Fibroblast of skin of left quadriceps (primary cell): ENCODE results near the gene TOB1.
"Not testable (repeated sequence)": the region's sequence is repeated elsewhere in the genome, so short reads cannot be mapped to it uniquely, and the experiment has no call there.

ENCODE experiments used
- DNase-seq, 2 experiments: peaks; one replicate each; pipeline ENCODE4 v3.0.0-alpha.2; 2013; ENCODE audit warnings: low read depth in 2 of 2

TOB1 gene

GRCh38 chr17:50868602-50869001 is 2.4 kb upstream of the TOB1 start:
- DNase-seq, result no peak

DNA sequence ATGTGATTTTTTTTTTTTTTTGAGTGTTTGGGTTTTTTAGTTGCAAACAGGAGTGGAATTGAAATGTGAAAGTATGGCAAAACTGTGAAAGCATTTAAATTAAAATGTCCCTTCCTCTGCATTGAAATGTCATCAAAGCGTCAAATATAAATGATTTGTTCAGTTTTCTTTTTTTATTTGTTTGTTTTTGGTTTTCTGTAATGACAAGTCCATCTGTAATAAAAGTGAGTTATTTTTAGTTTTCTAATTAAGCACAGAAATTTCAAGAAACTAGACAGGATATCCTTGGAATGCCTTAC is 1.9 kb upstream of the TOB1 start:
- DNase-seq, result no peak

- DNase-seq, result peak; percentile 64
Observed at GRCh38 chr17:50867363-50868139, 1.4 kb upstream of the TOB1 start.

- no peak for DNase-seq
Observed at GRCh38 chr17:50866950-50867362, 802 bp upstream of the TOB1 start.

- DNase-seq, result no peak
Observed at GRCh38 chr17:50865868-50866260, 290 bp downstream of the TOB1 start.

GRCh38 chr17:50865060-50865867 is 890 bp downstream of the TOB1 start:
- DNase-seq, result no peak

DNA sequence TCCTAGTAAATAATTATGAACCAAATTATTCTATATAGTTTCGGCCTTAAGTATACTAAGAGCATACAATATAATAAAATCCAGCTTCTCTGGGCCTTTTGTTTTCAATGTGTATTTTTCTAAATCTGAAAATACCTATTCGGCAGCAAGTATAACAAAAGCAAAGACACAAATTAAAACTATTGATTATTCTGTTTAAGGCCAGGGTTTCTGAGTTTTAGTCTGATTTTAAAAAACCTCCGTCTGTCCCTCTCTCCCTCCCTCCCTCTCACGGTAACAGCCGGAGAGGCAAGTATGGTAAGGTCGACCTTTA is 1.5 kb downstream of the TOB1 start:
- no peak for DNase-seq

- DNase-seq, result no peak
Observed at GRCh38 chr17:50863931-50864330, 2.2 kb downstream of the TOB1 start.

GRCh38 chr17:50863221-50863843 is 2.8 kb downstream of the TOB1 start:
- no peak for DNase-seq

GRCh38 chr17:50861822-50862528 is 4.2 kb downstream of the TOB1 start:
- DNase-seq, result no peak

DNA sequence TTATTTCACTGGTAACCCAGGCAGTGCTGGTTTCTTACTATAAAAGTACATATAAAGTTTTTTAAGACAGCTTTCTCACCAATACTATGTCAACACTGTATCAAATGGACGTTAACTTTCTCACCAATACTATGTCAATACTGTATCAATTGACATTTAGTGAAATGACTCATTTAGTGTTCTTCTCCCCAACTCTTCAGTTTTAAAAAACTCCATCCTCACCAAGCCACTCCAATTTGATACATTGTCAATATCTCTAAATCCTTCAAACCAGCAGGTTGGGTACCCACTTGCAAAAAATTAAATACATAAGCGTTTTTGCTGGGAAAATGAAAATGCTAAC is 4.8 kb downstream of the TOB1 start:
- DNase-seq, result no peak

DNA sequence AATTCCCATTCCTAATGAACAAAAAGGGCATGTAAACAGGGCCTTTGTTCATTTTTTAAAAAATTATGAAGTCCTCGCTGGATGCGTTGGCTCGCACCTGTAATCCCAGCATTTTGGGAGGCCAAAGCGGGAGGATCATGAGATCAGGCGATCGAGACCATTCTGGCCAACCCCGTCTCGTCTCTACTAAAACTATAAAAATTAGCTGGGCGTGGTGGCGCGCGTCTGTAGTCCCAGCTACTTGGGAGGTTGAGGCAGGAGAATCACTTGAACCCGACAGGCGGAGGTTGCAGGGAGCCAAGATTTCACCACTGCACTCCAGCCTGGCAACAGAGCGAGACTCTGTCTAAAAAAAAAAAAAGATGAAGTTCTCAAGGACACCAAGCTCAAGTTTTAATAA is 6.4 kb downstream of the TOB1 start:
- not testable (repeated sequence) for DNase-seq

DNA sequence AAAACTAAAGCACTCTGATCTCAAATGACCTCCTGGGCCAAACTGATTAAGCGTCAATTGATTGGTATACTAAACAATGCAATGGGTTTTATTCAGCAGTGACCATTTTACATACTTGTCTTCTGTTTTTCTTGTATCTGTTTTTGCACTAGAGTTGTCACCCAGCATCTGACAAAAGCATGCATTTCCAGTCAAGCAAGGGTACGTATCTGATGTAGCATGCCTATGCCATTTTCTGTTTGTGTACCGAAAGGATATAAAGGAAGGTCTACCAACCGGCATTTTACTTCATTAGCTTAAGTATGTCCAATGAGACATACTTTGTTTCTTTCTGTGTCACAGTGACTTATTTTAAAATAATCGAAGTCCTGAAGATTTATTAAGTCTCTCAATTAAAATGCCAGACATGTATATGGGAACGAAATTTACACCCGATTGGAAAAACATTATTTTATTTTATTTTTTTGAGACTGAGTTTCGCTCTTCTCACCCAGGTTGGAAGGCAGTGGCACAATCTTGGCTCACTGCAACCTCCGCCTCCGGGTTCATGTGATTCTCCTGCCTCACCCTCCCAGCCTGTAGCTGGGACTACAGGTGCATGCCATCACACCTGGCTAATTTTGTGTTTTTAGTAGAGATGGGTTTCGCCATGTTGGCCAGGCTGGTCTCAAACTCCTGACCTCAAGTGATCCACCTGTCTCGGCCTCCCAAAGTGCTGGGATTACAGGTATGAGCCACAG is 7.5 kb downstream of the TOB1 start:
- DNase-seq, result no peak

GRCh38 chr17:50856431-50856830 is 9.7 kb downstream of the TOB1 start:
- DNase-seq, result no peak

DNA sequence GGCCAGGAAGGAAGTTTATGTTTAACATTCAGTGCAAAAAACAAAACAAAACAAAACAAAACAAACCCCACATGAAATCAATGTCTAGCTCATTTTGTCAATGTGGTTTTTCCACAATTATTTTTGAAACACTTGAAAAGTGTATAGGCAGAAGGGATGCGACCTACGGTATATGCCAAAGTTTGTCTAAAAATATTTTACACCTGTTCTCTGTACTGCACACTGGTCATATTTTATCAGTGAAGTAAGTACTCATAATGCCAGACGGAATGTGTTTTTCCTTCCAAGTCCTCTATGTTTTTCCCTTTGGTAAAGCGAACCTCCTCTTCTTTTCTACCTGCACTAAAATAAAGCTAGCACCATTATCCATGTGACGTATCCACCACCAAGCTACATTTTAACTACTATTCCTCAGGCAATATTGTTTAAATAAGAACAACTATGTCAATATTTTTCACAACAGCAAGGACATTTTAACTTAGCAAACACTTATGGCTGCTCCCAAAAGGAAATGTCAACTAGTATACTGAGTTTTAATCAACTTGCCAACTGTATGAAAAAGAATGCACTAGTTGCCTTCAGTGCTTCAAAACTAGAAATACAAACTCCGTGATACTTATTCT is 10.3 kb downstream of the TOB1 start:
- DNase-seq, result no peak

GRCh38 chr17:50853781-50854180 is 12.4 kb downstream of the TOB1 start:
- DNase-seq, result no peak

DNA sequence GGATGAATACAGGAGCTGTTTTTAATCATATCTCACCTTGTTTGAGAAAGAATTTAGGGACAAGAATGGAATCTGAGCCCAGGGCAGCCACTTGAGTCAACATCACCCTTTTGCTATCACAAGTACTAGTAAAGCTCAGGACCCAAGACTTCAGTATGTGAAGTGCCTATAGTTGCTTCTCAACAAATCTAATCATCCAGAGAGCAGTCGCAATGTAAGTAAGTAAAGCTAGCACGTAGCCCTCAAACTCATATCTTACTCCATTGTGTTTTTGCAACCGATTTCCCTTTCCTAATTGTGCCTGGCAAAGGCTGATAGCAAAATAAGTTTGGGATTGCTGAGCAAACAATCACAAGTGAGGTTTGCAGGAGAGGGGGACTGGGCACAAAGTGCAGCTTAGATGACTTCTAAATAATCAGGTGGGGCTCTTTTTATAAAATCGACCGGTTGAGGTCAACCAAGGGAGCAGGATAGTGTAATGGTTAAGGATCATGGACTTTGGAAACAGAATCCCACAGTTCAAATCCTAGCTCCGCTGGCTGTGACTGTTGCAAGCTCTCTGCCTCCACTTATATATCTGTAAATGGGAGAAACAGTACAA is 13.0 kb downstream of the TOB1 start:
- DNase-seq, result no peak

GRCh38 chr17:50850640-50851039 is 15.5 kb downstream of the TOB1 start:
- no peak for DNase-seq

- DNase-seq, result no peak
Observed at GRCh38 chr17:50848711-50849110, 17.4 kb downstream of the TOB1 start.

GRCh38 chr17:50848039-50848438 is 18.1 kb downstream of the TOB1 start:
- DNase-seq, result no peak

DNA sequence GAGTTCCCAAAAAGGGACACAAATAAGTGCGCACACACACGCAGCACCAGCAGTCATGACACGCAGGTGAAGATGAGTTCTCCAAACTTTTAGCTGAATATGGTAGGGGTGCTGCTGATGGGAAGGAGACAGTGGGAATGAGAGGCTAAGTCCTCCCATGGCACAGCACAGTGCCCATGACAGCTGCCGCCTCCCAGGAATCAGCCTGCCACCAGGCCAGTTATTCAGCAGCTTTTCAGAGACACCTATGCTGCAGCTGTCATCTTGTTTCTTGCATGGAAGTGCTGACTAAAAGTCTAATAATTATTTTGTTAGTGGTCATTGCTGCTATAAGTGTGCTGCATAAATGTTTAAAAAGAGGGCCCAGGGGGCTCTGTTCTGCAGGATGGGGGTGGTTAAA is 18.6 kb downstream of the TOB1 start:
- no peak for DNase-seq
